K562 (cell line): ENCODE data around the gene KAZN. TPM values are rescaled to one million over a fixed set of nuclear protein-coding genes. Genes with fewer than 3 reads are reported as not detected.
"Not testable (repeated sequence)": the region's sequence is repeated elsewhere in the genome, so short reads cannot be mapped to it uniquely, and the experiment has no call there.

Experiments
- ATAC-seq: fragments of 200-7000 bp; cut with Tn5 transposase; 3 replicates; pipeline ENCODE4 v1.9.1; 2020; ENCODE audit warnings: moderate library complexity
- BruUV-seq: library from RNA; stranded (reverse); fragments of 400-500 nt; replicated peaks from 2 replicates; lab custom pipeline; 2021; lab: Mats Ljungman, UMichigan
- CTCF ChIA-PET: fragments of 300-600 bp; formaldehyde crosslinking; extraction: SDS; loops from one replicate; lab custom pipeline; 2021; ENCODE audit warnings: low intra/inter-chr PET ratio; lab: Yijun Ruan, JAX
- POLR2A ChIA-PET: fragments of 300-600, 350-650 bp; sonication (Branson Sonifier 250); formaldehyde crosslinking; extraction: SDS; loops from one replicate; lab custom pipeline; 2021; ENCODE audit warnings: antibody characterized with exemption, inconsistent platforms; lab: Yijun Ruan, JAX
- DNase-seq, 4 experiments: peaks; one replicate each; pipeline versions ENCODE4 v3.0.0 to v3.0.0-alpha.2; 2011 to 2018; ENCODE audit warnings: low spot score in 3 of 4, mixed read lengths in 3 of 4; ENCODE audit errors: extremely low read depth in 1 of 4
- FAIRE-seq: peaks from 2 replicates; lab custom pipeline; 2011; peaks lifted over from hg19 to GRCh38; lab: Jason Lieb, UNC
- H2AFZ ChIP-seq: 2 replicates; pipeline ENCODE4 v1.6.0; 2011; ENCODE audit warnings: low read depth, low read length, control low read depth, inconsistent platforms
- H3K27ac ChIP-seq: fragments of 200-600 bp; 3 replicates; pipeline ENCODE4 v1.8.0; 2011; ENCODE audit warnings: low read depth, mild to moderate bottlenecking, control low read depth, inconsistent platforms, low read length, moderate library complexity, mixed read lengths; ENCODE audit errors: extremely low read depth
- H3K27me3 ChIP-seq, 2 experiments: fragments of 300-600 bp in 1 of 2; 2 replicates in 1 of 2; 3 replicates in 1 of 2; pipeline versions ENCODE4 v1.6.0 to v1.8.0; 2011; ENCODE audit warnings: inconsistent platforms in 2 of 2, low read length in 2 of 2, mild to moderate bottlenecking in 1 of 2, mixed read lengths in 1 of 2, moderate library complexity in 1 of 2; ENCODE audit not compliant: control insufficient read depth in 2 of 2, insufficient read depth in 2 of 2
- H3K36me3 ChIP-seq: fragments of 300-600 bp; 3 replicates; pipeline ENCODE4 v1.8.0; 2011; ENCODE audit warnings: mild to moderate bottlenecking, low read length, inconsistent platforms; ENCODE audit not compliant: control insufficient read depth, insufficient read depth
- H3K4me1 ChIP-seq, 2 experiments: fragments of 200-600 bp in 1 of 2; replicated peaks in 1 of 2; 2 replicates in 1 of 2; 3 replicates in 1 of 2; pipeline versions ENCODE4 v1.5.1 to v1.8.0; 2011; ENCODE audit warnings: inconsistent platforms in 2 of 2, low read length in 2 of 2, mild to moderate bottlenecking in 1 of 2, mixed read lengths in 1 of 2, moderate library complexity in 1 of 2; ENCODE audit not compliant: control insufficient read depth in 2 of 2, insufficient read depth in 2 of 2
- H3K4me2 ChIP-seq: 2 replicates; pipeline ENCODE4 v1.6.1; 2011; ENCODE audit warnings: low read length, control low read depth, inconsistent platforms, mixed read lengths; ENCODE audit not compliant: insufficient read depth
- H3K4me3 ChIP-seq: fragments of 200-600 bp; sonication (generic), shearing (Covaris generic); 2 replicates; pipeline ENCODE4 v1.5.1; 2016; ENCODE audit warnings: control low read depth, inconsistent platforms
- H3K79me2 ChIP-seq: fragments of 200-600 bp; 3 replicates; pipeline ENCODE4 v1.8.0; 2011; ENCODE audit warnings: low read length, inconsistent platforms; ENCODE audit not compliant: control insufficient read depth, insufficient read depth
- H3K9ac ChIP-seq, 2 experiments: 2 replicates each; pipeline versions ENCODE4 v1.6.0 to v1.6.1; 2011; ENCODE audit warnings: low read depth in 2 of 2, low read length in 2 of 2, control low read depth in 1 of 2, inconsistent platforms in 1 of 2, mild to moderate bottlenecking in 1 of 2, mixed read lengths in 1 of 2; ENCODE audit not compliant: insufficient read depth in 1 of 2
- H3K9me1 ChIP-seq: one replicate; pipeline ENCODE4 v1.6.0; 2011; ENCODE audit warnings: inconsistent platforms, mild to moderate bottlenecking, low read length, moderate library complexity; ENCODE audit not compliant: control insufficient read depth, insufficient read depth
- H3K9me3 ChIP-seq: replicated peaks from 2 replicates; pipeline ENCODE4 v1.5.1; 2011; ENCODE audit warnings: low read depth, low read length, inconsistent platforms; ENCODE audit not compliant: control insufficient read depth, insufficient read depth
- H4K20me1 ChIP-seq: replicated peaks from 2 replicates; pipeline ENCODE4 v1.6.1; 2011; ENCODE audit warnings: low read length, inconsistent platforms, mixed read lengths; ENCODE audit not compliant: control insufficient read depth, insufficient read depth
- BRCA1 ChIP-seq, 2 experiments: fragments of 450-650 bp in 1 of 2; sonication (generic) in 1 of 2; formaldehyde crosslinking in 1 of 2; IDR thresholded peaks; 2 replicates each; pipeline versions ENCODE4 v1.5.0 to v1.6.1; 2017 to 2020; ENCODE audit warnings: mild to moderate bottlenecking in 1 of 2, missing genetic modification reagents in 1 of 2
- CEBPG ChIP-seq, 3 experiments: fragments of 200-800 bp in 1 of 3; sonication (Bioruptor generic) in 1 of 3; sonication (generic) in 1 of 3; formaldehyde crosslinking in 1 of 3; IDR thresholded peaks in 2 of 3; conservative IDR thresholded peaks in 1 of 3; 2 replicates each; pipeline versions ENCODE4 v1.6.1 to v1.8.0; 2016 to 2022; ENCODE audit warnings: missing compliant biosample characterization in 2 of 3, missing genetic modification characterization in 2 of 3, mild to moderate bottlenecking in 1 of 3, missing genetic modification reagents in 1 of 3
- DLX4 ChIP-seq: fragments of 250-450 bp; sonication (Bioruptor Pico); IDR thresholded peaks from 2 replicates; pipeline ENCODE4 v1.6.1; 2021; ENCODE audit warnings: mild to moderate bottlenecking
- HMGN3 ChIP-seq: IDR thresholded peaks from 2 replicates; pipeline ENCODE4 v1.6.1; 2011; ENCODE audit warnings: borderline replicate concordance, low read depth, mild to moderate bottlenecking, mixed read lengths, low read length; ENCODE audit not compliant: insufficient read length; ENCODE audit errors: extremely low read depth
- ILF3 ChIP-seq: fragments of 450-650 bp; IDR thresholded peaks from 2 replicates; pipeline ENCODE4 v1.6.1; 2018; ENCODE audit warnings: antibody characterized with exemption, mild to moderate bottlenecking, moderate library complexity, borderline replicate concordance
- IRF2 ChIP-seq: sonication (generic); formaldehyde crosslinking; IDR thresholded peaks from 2 replicates; pipeline ENCODE4 v1.8.1; 2022; ENCODE audit warnings: mild to moderate bottlenecking, missing genetic modification reagents
- MCM7 ChIP-seq, 2 experiments: fragments of 450-650 bp; IDR thresholded peaks; 2 replicates each; pipeline ENCODE4 v1.6.1; 2016 to 2018
- RBFOX2 ChIP-seq: fragments of 200-400 bp; formaldehyde crosslinking; IDR thresholded peaks from 2 replicates; pipeline ENCODE4 v1.6.1; 2017; ENCODE audit warnings: low read depth, mild to moderate bottlenecking, low read length, moderate library complexity
- SIN3B ChIP-seq: fragments of 450-650 bp; IDR thresholded peaks from 2 replicates; pipeline ENCODE4 v1.6.1; 2017; ENCODE audit warnings: low read depth, mild to moderate bottlenecking, moderate library complexity
- ZBTB8A ChIP-seq: fragments of 450-650 bp; IDR thresholded peaks from 2 replicates; pipeline ENCODE4 v1.6.1; 2018; ENCODE audit warnings: mild to moderate bottlenecking, moderate library complexity; ENCODE audit not compliant: partially characterized antibody
- ZNF146 ChIP-seq: IDR thresholded peaks from one replicate; pipeline ENCODE4 v1.6.1; 2018; ENCODE audit warnings: missing compliant biosample characterization; ENCODE audit not compliant: unreplicated experiment
- ZNF274 ChIP-seq: IDR thresholded peaks from 2 replicates; pipeline ENCODE4 v1.6.1; 2011; ENCODE audit warnings: low read depth, mild to moderate bottlenecking, low read length, moderate library complexity, borderline replicate concordance
- ZNF551 ChIP-seq: fragments of 250-450 bp; sonication (Bioruptor Pico); IDR thresholded peaks from 2 replicates; pipeline ENCODE4 v1.5.0; 2021; ENCODE audit warnings: mild to moderate bottlenecking, moderate library complexity
- WGBS: fragments of 100-300 bp; shearing (Covaris generic); methylation state at CpG from one replicate; pipeline ENCODE4 v1.1.6; 2016; ENCODE audit warnings: low coverage, mixed read lengths; ENCODE audit not compliant: insufficient coverage; ENCODE audit errors: missing lambda C conversion rate; 5-methylcytosine and 5-hydroxymethylcytosine counted together
- in situ Hi-C: fragments of 300-500 bp; cut with MboI; formaldehyde crosslinking; loops from 4 replicates; pipeline ENCODE4 v1.15.0; 2018; ENCODE audit warnings: inconsistent platforms, mixed read lengths
- intact Hi-C: fragments of 100-400 bp; cut with micrococcal nuclease; formaldehyde crosslinking; loops from 2 replicates; pipeline ENCODE4 v1.14.2; 2022
- polyA plus RNA-seq, 8 experiments: library from polyadenylated mRNA; depleted of rRNA in 4 of 8; stranded (reverse) in 5 of 8; unstranded in 3 of 8; fragments of >200 nt; fragmentation: Nextera tagmentation in 2 of 8; fragmentation: Illumina TruSeq in 1 of 8; extraction: Ambion mirVana in 2 of 8; extraction: Trizol in 1 of 8; gene quantifications; 2 replicates each; pipeline versions ENCODE4 v1.2.1 to v1.2.3, GENCODE V29; 2011 to 2014; ENCODE audit warnings: inconsistent platforms in 1 of 8, missing spikeins in 1 of 8
- total RNA-seq, 7 experiments: library from RNA; depleted of rRNA in 6 of 7; stranded (reverse); fragments of >200 nt in 6 of 7; fragmentation: Illumina TruSeq in 2 of 7; extraction: Trizol in 2 of 7; gene quantifications; 2 replicates each; pipeline versions ENCODE4 v1.2.1 to v1.2.3, GENCODE V29; 2011 to 2021; ENCODE audit warnings: low replicate concordance in 1 of 7

The KAZN gene
- total and polyA plus RNA-seq, 9 of the 15 experiments (the other 6 are each of a cell fraction or from before 2014, with no cell fraction given): 2.1 to 21.6 (median 5.4) TPM

GRCh38 chr1:14963791-14964710 lies 365.6 kb downstream of the KAZN start:
- H3K79me2 ChIP-seq, H4K20me1 ChIP-seq, H3K27me3 ChIP-seq, H3K4me1 ChIP-seq, H2AFZ ChIP-seq, CTCF ChIA-PET, FAIRE-seq, BruUV-seq, H3K9me1 ChIP-seq, DNase-seq, H3K9ac ChIP-seq, H3K4me2 ChIP-seq, H3K27ac ChIP-seq, in situ Hi-C loops, H3K4me3 ChIP-seq, ATAC-seq, H3K9me3 ChIP-seq, intact Hi-C loops: not testable (repeated sequence)
- peaks cover 29% of the 10 kb centered on the region; the same call in 2 of the 3 replicates for H3K36me3 ChIP-seq
- POLR2A ChIA-PET: interaction anchor here (0.7 kb wide), 1 partner anchor 334 kb away, joined by 3 read pairs; no protein-coding TSS in a partner anchor
- 79% methylated on average over 10 of the region's 10 CpGs for WGBS
- peak; percentile 46 for TF ChIP-seq ZNF146 (CRISPR knock-in tag)

DNA sequence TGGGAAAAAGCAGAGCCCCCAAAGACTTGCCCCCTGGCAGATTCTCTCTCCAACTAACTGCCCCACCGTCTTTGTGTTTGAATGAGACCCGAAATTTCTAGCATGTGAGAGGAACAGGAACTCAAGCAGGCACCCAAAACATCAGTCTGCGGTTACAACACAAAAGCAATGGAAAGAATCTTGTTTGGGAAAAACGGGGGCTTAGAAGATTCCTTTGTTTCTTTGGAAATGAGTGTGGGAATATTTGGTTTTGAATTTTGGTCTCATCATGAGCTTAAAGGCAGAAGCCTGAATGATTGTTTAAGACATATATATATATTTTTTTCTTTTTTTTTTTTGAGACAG lies 366.2 kb downstream of the KAZN start:
- 62% methylated on average over 4 of the region's 4 CpGs for whole genome bisulfite sequencing
- in situ Hi-C loops: no loop called here
- H3K36me3 ChIP-seq: peaks cover 29% of the 10 kb centered on the region; the same call in 2 of the 3 replicates
- H3K4me2 ChIP-seq: no peak overlapping the region
- no peak for ATAC-seq
- H2AFZ ChIP-seq: no peak overlapping the region
- H3K9me1 ChIP-seq: no peaks in the 10 kb centered on the region
- H4K20me1 ChIP-seq: no peaks in the 10 kb centered on the region
- TF ChIP-seq ZBTB8A: no peak
- TF ChIP-seq IRF2: no peak
- TF ChIP-seq ZNF274: no peak
- no peak for TF ChIP-seq BRCA1 (IDR thresholded peaks at IDR 0.05)
- TF ChIP-seq BRCA1 (CRISPR knock-in tag; IDR thresholded peaks at IDR 0.05): no peak
- no peak for TF ChIP-seq RBFOX2
- TF ChIP-seq HMGN3: no peak
- no peak for TF ChIP-seq SIN3B
- TF ChIP-seq CEBPG (CRISPR knock-in tag; IDR thresholded peaks at IDR 0.05): no peak
- no peak for TF ChIP-seq CEBPG (tag; conservative IDR thresholded peaks at IDR 0.05 in 1 of 2, IDR thresholded peaks at IDR 0.05 in 1 of 2)
- TF ChIP-seq ILF3: no peak
- TF ChIP-seq MCM7 (IDR thresholded peaks at IDR 0.05): no peak
- no peak for TF ChIP-seq ZNF551
- no peak for TF ChIP-seq DLX4 (CRISPR knock-in tag)
- TF ChIP-seq, all 486 proteins: peak for 0
- H3K27ac ChIP-seq: no peak overlapping the region
- ChIA-PET POLR2A (interaction anchor here (0.7 kb wide), 1 partner anchor 335 kb away, joined by 3 read pairs; no protein-coding TSS in a partner anchor), CTCF (no interaction called here)
- intact Hi-C loops: no loop called here
- DNase-seq (no peak), FAIRE-seq (no peak)
- H3K27me3 ChIP-seq: no peaks in the 10 kb centered on the region; a peak in 1 of 5 replicates
- no peaks in the 10 kb centered on the region for H3K79me2 ChIP-seq
- H3K9me3 ChIP-seq: no peaks in the 10 kb centered on the region
- no peak overlapping the region for H3K9ac ChIP-seq
- H3K4me3 ChIP-seq: no peak overlapping the region
- H3K4me1 ChIP-seq: no peaks in the 10 kb centered on the region
- no TSS peak for BruUV-seq
